ENCODE measurements around the gene DPP6. TPM values are rescaled to one million over a fixed set of nuclear protein-coding genes. Genes with fewer than 3 reads are reported as not detected.

Gene DPP6
- total and polyA plus RNA-seq, 2 experiments from 2014 or later, result 0.21 TPM; not detected in 1

GRCh38 chr7:154729056-154729455 is 676.9 kb downstream of the DPP6 start:
- no peaks in the 10 kb centered on the region for H3K4me1 ChIP-seq (ENCODE audit: low read depth)
- H3K9me3 ChIP-seq (ENCODE audit: low read depth), result no peaks in the 10 kb centered on the region
- DNase-seq (ENCODE audit: low read depth in 1 of 2, low spot score in 1 of 2), result no peak
- TF ChIP-seq CTCF (IDR thresholded peaks at IDR 0.05; ENCODE audit: low read depth, low read length), result no peak
- no peak overlapping the region for H3K27ac ChIP-seq
- H3K27me3 ChIP-seq, result no peaks in the 10 kb centered on the region
- no peak overlapping the region for H3K4me3 ChIP-seq
- H3K36me3 ChIP-seq, result no peaks in the 10 kb centered on the region

- Histone ChIP-seq H3K9me3 (ENCODE audit: low read depth) (no peaks in the 10 kb centered on the region), H3K27ac (no peak overlapping the region), H3K27me3 (no peaks in the 10 kb centered on the region), H3K4me3 (no peak overlapping the region), H3K4me1 (ENCODE audit: low read depth) (no peaks in the 10 kb centered on the region), H3K36me3 (no peaks in the 10 kb centered on the region)
- no peak for TF ChIP-seq CTCF (IDR thresholded peaks at IDR 0.05; ENCODE audit: low read depth, low read length)
- DNase-seq (ENCODE audit: low read depth in 1 of 2, low spot score in 1 of 2), result no peak
Observed at GRCh38 chr7:154735766-154736165, 683.6 kb downstream of the DPP6 start.

- no peaks in the 10 kb centered on the region for H3K36me3 ChIP-seq
- DNase-seq (ENCODE audit: low read depth in 1 of 2, low spot score in 1 of 2), result no peak
- no peaks in the 10 kb centered on the region for H3K9me3 ChIP-seq (ENCODE audit: low read depth)
- no peak overlapping the region for H3K27ac ChIP-seq
- no peak for TF ChIP-seq CTCF (IDR thresholded peaks at IDR 0.05; ENCODE audit: low read depth, low read length)
- no peaks in the 10 kb centered on the region for H3K4me1 ChIP-seq (ENCODE audit: low read depth)
- no peaks in the 10 kb centered on the region for H3K27me3 ChIP-seq
- H3K4me3 ChIP-seq, result no peak overlapping the region
Observed at GRCh38 chr7:154736389-154736788, 684.2 kb downstream of the DPP6 start.

GRCh38 chr7:154738216-154738615 is 686.0 kb downstream of the DPP6 start:
- no peaks in the 10 kb centered on the region for H3K36me3 ChIP-seq
- H3K9me3 ChIP-seq (ENCODE audit: low read depth), result no peaks in the 10 kb centered on the region
- no peak overlapping the region for H3K4me3 ChIP-seq
- TF ChIP-seq CTCF (IDR thresholded peaks at IDR 0.05; ENCODE audit: low read depth, low read length), result no peak
- H3K4me1 ChIP-seq (ENCODE audit: low read depth), result no peaks in the 10 kb centered on the region
- H3K27me3 ChIP-seq, result no peaks in the 10 kb centered on the region
- no peak for DNase-seq (ENCODE audit: low read depth in 1 of 2, low spot score in 1 of 2)
- no peak overlapping the region for H3K27ac ChIP-seq

GRCh38 chr7:154741131-154741530 is 688.9 kb downstream of the DPP6 start:
- Histone ChIP-seq H3K27me3 (no peaks in the 10 kb centered on the region), H3K27ac (no peak overlapping the region), H3K9me3 (ENCODE audit: low read depth) (no peaks in the 10 kb centered on the region), H3K4me1 (ENCODE audit: low read depth) (no peaks in the 10 kb centered on the region), H3K36me3 (no peaks in the 10 kb centered on the region), H3K4me3 (no peak overlapping the region)
- no peak for TF ChIP-seq CTCF (IDR thresholded peaks at IDR 0.05; ENCODE audit: low read depth, low read length)
- no peak for DNase-seq (ENCODE audit: low read depth in 1 of 2, low spot score in 1 of 2)

- H3K27me3 ChIP-seq, result no peaks in the 10 kb centered on the region
- no peaks in the 10 kb centered on the region for H3K4me1 ChIP-seq (ENCODE audit: low read depth)
- H3K4me3 ChIP-seq, result no peak overlapping the region
- no peak for TF ChIP-seq CTCF (IDR thresholded peaks at IDR 0.05; ENCODE audit: low read depth, low read length)
- H3K9me3 ChIP-seq (ENCODE audit: low read depth), result no peaks in the 10 kb centered on the region
- no peak overlapping the region for H3K27ac ChIP-seq
- DNase-seq (ENCODE audit: low read depth in 1 of 2, low spot score in 1 of 2), result no peak
- H3K36me3 ChIP-seq, result no peaks in the 10 kb centered on the region
Observed at GRCh38 chr7:154743206-154743605, 691.0 kb downstream of the DPP6 start.

All from cardiac muscle cell (in vitro differentiated cells and primary cell).